ENCODE measurements around the gene RDH13. TPM values are rescaled to one million over a fixed set of nuclear protein-coding genes. Genes with fewer than 3 reads are reported as not detected.

The RDH13 gene
- total RNA-seq, 1 experiment from 2014 or later = 39.5 TPM

DNA sequence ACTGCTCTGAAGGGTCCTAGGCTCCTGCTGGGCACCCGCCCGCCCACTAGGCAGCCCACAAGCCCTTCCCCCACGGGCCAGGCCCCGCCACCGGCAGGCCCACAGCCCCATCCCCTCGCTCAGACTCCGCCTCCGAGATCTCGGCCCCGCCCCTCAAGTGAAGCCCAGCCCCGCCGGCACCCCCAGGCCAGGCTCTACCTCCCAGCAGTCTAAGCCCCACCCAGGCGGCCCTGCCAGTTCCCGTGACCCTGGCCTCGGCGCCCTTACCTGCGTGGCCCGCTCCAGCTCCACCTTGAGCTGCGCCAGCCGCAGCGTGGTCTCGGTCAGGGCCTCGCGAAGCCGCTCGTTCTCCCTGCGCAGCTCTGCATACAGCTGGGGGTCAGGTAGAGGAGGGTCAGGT lies 29.0 kb upstream of the RDH13 start:
- no peaks in the 10 kb centered on the region for H3K9me3 Mint-ChIP-seq
- H3K27me3 Mint-ChIP-seq (ENCODE audit: low read depth) = peaks cover 13% of the 10 kb centered on the region
- ChIA-PET CTCF (interaction anchor here (0.7 to 1.4 kb wide), 2 partner anchors 68 to 74 kb away, joined by 3 to 4 read pairs; partner anchors contain the start of gene DNAAF3), POLR2A (no interaction called here)
- TF ChIP-seq CBFB (CRISPR knock-in tag; IDR thresholded peaks at IDR 0.05; ENCODE audit: low read depth) (0 out of 2 replicates have a peak, but pooled peaks have one; percentile 75), FOXK1 (CRISPR knock-in tag; IDR thresholded peaks at IDR 0.05) (0 out of 2 replicates have a peak, but pooled peaks have one; percentile 38), SP1 (CRISPR knock-in tag; conservative IDR thresholded peaks at IDR 0.05) (peak; percentile 30; the same call in 1 of the 2 replicates), TP53 (CRISPR knock-in tag; IDR thresholded peaks at IDR 0.05) (0 out of 2 replicates have a peak, but pooled peaks have one; percentile 31), IRF2 (CRISPR knock-in tag; IDR thresholded peaks at IDR 0.05; ENCODE audit: borderline replicate concordance, low read depth) (0 out of 2 replicates have a peak, but pooled peaks have one; percentile 61), IRF1 (CRISPR knock-in tag; IDR thresholded peaks at IDR 0.05) (no peak), ZBTB21 (CRISPR knock-in tag; IDR thresholded peaks at IDR 0.05; ENCODE audit: borderline replicate concordance) (peak; percentile 11; the same call in 1 of the 2 replicates), USF1 (CRISPR knock-in tag; IDR thresholded peaks at IDR 0.05) (0 out of 2 replicates have a peak, but pooled peaks have one; percentile 32), USF2 (CRISPR knock-in tag; IDR thresholded peaks at IDR 0.05) (peak; percentile 65), MYBL2 (CRISPR knock-in tag; IDR thresholded peaks at IDR 0.05) (peak; percentile 48; the same call in 1 of the 2 replicates), ZNF416 (CRISPR knock-in tag; IDR thresholded peaks at IDR 0.05) (no peak), NFATC4 (CRISPR knock-in tag; IDR thresholded peaks at IDR 0.05) (no peak), ZNF512 (CRISPR knock-in tag; IDR thresholded peaks at IDR 0.05; ENCODE audit: borderline replicate concordance) (no peak)
- TF ChIP-seq, protein P1, sequence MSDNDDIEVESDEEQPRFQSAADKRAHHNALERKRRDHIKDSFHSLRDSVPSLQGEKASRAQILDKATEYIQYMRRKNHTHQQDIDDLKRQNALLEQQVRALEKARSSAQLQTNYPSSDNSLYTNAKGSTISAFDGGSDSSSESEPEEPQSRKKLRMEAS (CRISPR knock-in tag; IDR thresholded peaks at IDR 0.05) = peak; percentile 37; the same call in 1 of the 2 replicates
- peaks cover 34% of the 10 kb centered on the region for H3K4me1 Mint-ChIP-seq
- DNase-seq (ENCODE audit: low spot score) (peak; percentile 93), ATAC-seq (peak; percentile 66)
- peaks cover 15% of the 10 kb centered on the region for H3K36me3 Mint-ChIP-seq
- no peak overlapping the region for H3K27ac Mint-ChIP-seq
- H3K4me3 Mint-ChIP-seq = peak overlapping the region; percentile 58

GRCh38 chr19:55091126-55091910 lies 28.4 kb upstream of the RDH13 start:
- ChIA-PET CTCF (interaction anchor here (1.1 to 1.4 kb wide), 3 partner anchors 11 to 75 kb away, joined by 3 to 4 read pairs (median 3); partner anchors contain the start of gene DNAAF3), POLR2A (no interaction called here)
- TF ChIP-seq ELF4 (CRISPR knock-in tag; IDR thresholded peaks at IDR 0.05; ENCODE audit: low read depth) (no peak), NFYB (CRISPR knock-in tag; conservative IDR thresholded peaks at IDR 0.05; ENCODE audit: low read depth) (no peak), USF2 (CRISPR knock-in tag; IDR thresholded peaks at IDR 0.05) (no peak), ZNF416 (CRISPR knock-in tag; IDR thresholded peaks at IDR 0.05) (no peak)
- peaks cover 34% of the 10 kb centered on the region for H3K4me1 Mint-ChIP-seq
- H3K9me3 Mint-ChIP-seq = no peaks in the 10 kb centered on the region
- ATAC-seq = no peak
- peaks cover 13% of the 10 kb centered on the region for H3K27me3 Mint-ChIP-seq (ENCODE audit: low read depth)
- H3K36me3 Mint-ChIP-seq = peaks cover 15% of the 10 kb centered on the region
- H3K4me3 Mint-ChIP-seq = peak overlapping the region; percentile 58
- DNase-seq (ENCODE audit: low spot score) = no peak
- H3K27ac Mint-ChIP-seq = no peak overlapping the region
